ENCODE results near the gene MGA. TPM values are rescaled to one million over a fixed set of nuclear protein-coding genes. Genes with fewer than 3 reads are reported as not detected.

Gene MGA
- total and polyA plus RNA-seq, 2 of the 8 experiments (the other 6 are each of a cell fraction or from before 2014, with no cell fraction given): 7.6 to 53.2 TPM

- Histone ChIP-seq H2BK120ac (replicated peaks; ENCODE audit: low read depth, low read length) (no peak overlapping the region), H2BK20ac (ENCODE audit: low read length) (no peak overlapping the region), H3K4me2 (ENCODE audit: insufficient read depth in 1 of 2, low read depth in 2 of 2, low read length in 2 of 2) (peak overlapping the region; percentile 17 to 60; a peak in 3 of 4 replicates), H3K23me2 (ENCODE audit: low read depth, low read length) (no peaks in the 10 kb centered on the region), H2AK5ac (ENCODE audit: low read depth, low read length) (no peak overlapping the region), H3K4me1 (replicated peaks in 1 of 4; ENCODE audit: control insufficient read depth in 3 of 4, insufficient read depth in 4 of 4, low read length in 3 of 4) (peaks cover 3 to 7% (median 5%) of the 10 kb centered on the region in 4 experiments; a peak in 6 of 7 replicates), H3K9me3 (ENCODE audit: insufficient read depth in 2 of 2, low read depth in 1 of 2, low read length in 1 of 2) (no peaks in the 10 kb centered on the region), H4K91ac (replicated peaks; ENCODE audit: insufficient read length, low read length) (no peak overlapping the region), H4K20me1 (replicated peaks in 1 of 2; ENCODE audit: control insufficient read depth in 1 of 2, insufficient read depth in 2 of 2, low read length in 2 of 2) (no peaks in the 10 kb centered on the region), H2BK15ac (ENCODE audit: low read length) (no peak overlapping the region), H3K27me3 (replicated peaks in 1 of 4; ENCODE audit: control insufficient read depth in 3 of 4, extremely low read depth in 1 of 4, insufficient read depth in 3 of 4, low read length in 3 of 4) (no peaks in the 10 kb centered on the region), H3K18ac (ENCODE audit: extremely low read depth, low read length) (no peak overlapping the region), H3K36me3 (ENCODE audit: control insufficient read depth in 2 of 4, insufficient read depth in 4 of 4, low read length in 3 of 4) (no peaks in the 10 kb centered on the region), H2BK5ac (ENCODE audit: low read depth, low read length) (no peak overlapping the region), H3K56ac (replicated peaks; ENCODE audit: insufficient read length, low read depth, low read length) (no peak overlapping the region), H3K79me1 (ENCODE audit: low read depth, low read length) (no peaks in the 10 kb centered on the region), H3K14ac (ENCODE audit: insufficient read length) (no peak overlapping the region), H2BK12ac (ENCODE audit: low read depth, low read length) (no peak overlapping the region; the same call in 1 of the 2 replicates), H3K27ac (ENCODE audit: low read depth, low read length) (no peak overlapping the region), H4K8ac (ENCODE audit: extremely low read depth, insufficient read depth, low read length) (no peak overlapping the region), H3K4me3 (ENCODE audit: extremely low read depth in 1 of 4, insufficient read depth in 2 of 4, low read depth in 3 of 4, low read length in 4 of 4) (peak overlapping the region in 2 of 4 experiments; percentile 7 to 25; a peak in 2 of 8 replicates), H4K5ac (ENCODE audit: insufficient read length, low read depth, low read length) (no peak overlapping the region), H3K79me2 (ENCODE audit: control insufficient read depth in 1 of 2, insufficient read depth in 2 of 2, low read length in 2 of 2) (peaks cover 0 to 43% of the 10 kb centered on the region in 2 experiments; a peak in 3 of 4 replicates), H3K9ac (replicated peaks in 1 of 4; ENCODE audit: extremely low read depth in 1 of 4, low read depth in 3 of 4, low read length in 3 of 4) (no peak overlapping the region), H2AFZ (ENCODE audit: low read length) (no peak overlapping the region), H3K23ac (ENCODE audit: insufficient read length) (no peak overlapping the region), H3K4ac (replicated peaks; ENCODE audit: insufficient read length, low read depth, low read length) (no peak overlapping the region)
- peak; percentile 48 for FAIRE-seq
- 36% methylated on average over 5 of the region's 5 CpGs; no CpG with 5 or more reads in 1 of the 2 experiments for WGBS, 2 experiments (ENCODE audit: extremely low coverage in 1 of 2, insufficient coverage in 1 of 2, insufficient read length in 1 of 2, insufficient replicate concordance in 2 of 2, low coverage in 1 of 2, low lambda C conversion rate in 2 of 2, missing lambda C conversion rate in 1 of 2)
- TF ChIP-seq NANOG (IDR thresholded peaks at IDR 0.05; ENCODE audit: insufficient read depth, low read depth, low read length, poor library complexity, severe bottlenecking) (peak; percentile 26), RFX5 (IDR thresholded peaks at IDR 0.05; ENCODE audit: borderline replicate concordance, low read depth, low read length) (no peak)
- ChIA-PET POLR2A (ENCODE audit: partially characterized antibody) (interaction anchor here (0.6 to 1.0 kb wide), 2 partner anchors 8 to 36 kb away, joined by 3 read pairs; no protein-coding TSS in a partner anchor), CTCF (ENCODE audit: partially characterized antibody) (interaction anchor here (0.6 kb wide), 1 partner anchor 437 kb away, joined by 3 read pairs; no protein-coding TSS in a partner anchor)
- no peak for DNase-seq (ENCODE audit: low read depth in 1 of 2, low spot score in 2 of 2)
Measured at GRCh38 chr15:41629883-41630282, 30.3 kb upstream of the MGA start.

Data from H1 (cell line).